H9 (cell line): Measurements from ENCODE around the gene SPECC1. TPM values are rescaled to one million over a fixed set of nuclear protein-coding genes. Genes with fewer than 3 reads are reported as not detected.

Experiments used
- DNase-seq: peaks from one replicate; pipeline ENCODE4 v3.0.0-alpha.2; 2017
- H2AFZ ChIP-seq: one replicate; pipeline ENCODE4 v1.6.1; 2013; ENCODE audit warnings: mild to moderate bottlenecking, low read length, control low read depth, moderate library complexity
- H2AK5ac ChIP-seq: 2 replicates; pipeline ENCODE4 v1.6.1; 2013; ENCODE audit warnings: low read length, control low read depth, mixed read lengths; ENCODE audit not compliant: insufficient read length
- H2BK120ac ChIP-seq: one replicate; pipeline ENCODE4 v1.6.1; 2013; ENCODE audit warnings: low read depth, mild to moderate bottlenecking, low read length, control low read depth, inconsistent platforms; ENCODE audit not compliant: poor library complexity, severe bottlenecking
- H2BK12ac ChIP-seq: 2 replicates; pipeline ENCODE4 v1.6.1; 2013; ENCODE audit warnings: low read length, control low read depth, mixed read lengths, low read depth; ENCODE audit not compliant: insufficient read length
- H2BK15ac ChIP-seq: 2 replicates; pipeline ENCODE4 v1.6.1; 2013; ENCODE audit warnings: low read depth, low read length, control low read depth
- H2BK20ac ChIP-seq: one replicate; pipeline ENCODE4 v1.6.1; 2013; ENCODE audit warnings: low read depth, mild to moderate bottlenecking, low read length, control low read depth, inconsistent platforms; ENCODE audit not compliant: poor library complexity, severe bottlenecking
- H2BK5ac ChIP-seq: 2 replicates; pipeline ENCODE4 v1.6.1; 2013; ENCODE audit warnings: low read length, control low read depth, mixed read lengths; ENCODE audit not compliant: insufficient read length
- H3K14ac ChIP-seq: 2 replicates; pipeline ENCODE4 v1.6.1; 2013; ENCODE audit warnings: low read length, control low read depth; ENCODE audit not compliant: insufficient read depth
- H3K18ac ChIP-seq: 2 replicates; pipeline ENCODE4 v1.6.1; 2013; ENCODE audit warnings: low read depth, mild to moderate bottlenecking, mixed read lengths, low read length, control low read depth; ENCODE audit not compliant: insufficient read length
- H3K23ac ChIP-seq: 2 replicates; pipeline ENCODE4 v1.6.1; 2013; ENCODE audit warnings: low read length, control low read depth, mixed read lengths, low read depth; ENCODE audit not compliant: insufficient read length
- H3K23me2 ChIP-seq: 2 replicates; pipeline ENCODE4 v1.6.1; 2013; ENCODE audit warnings: low read depth, mild to moderate bottlenecking, mixed read lengths, low read length, control low read depth; ENCODE audit not compliant: insufficient read length, poor library complexity, severe bottlenecking
- H3K27ac ChIP-seq: 2 replicates; pipeline ENCODE4 v1.5.1; 2013; ENCODE audit warnings: low read length, control low read depth, mixed read lengths, low read depth; ENCODE audit not compliant: insufficient read length
- H3K27me3 ChIP-seq: 2 replicates; pipeline ENCODE4 v1.6.1; 2013; ENCODE audit warnings: low read length, control low read depth, inconsistent platforms; ENCODE audit not compliant: insufficient read depth
- H3K4ac ChIP-seq: 2 replicates; pipeline ENCODE4 v1.6.1; 2013; ENCODE audit warnings: low read depth, mild to moderate bottlenecking, control low read depth, inconsistent platforms, low read length, moderate library complexity
- H3K4me1 ChIP-seq: 2 replicates; pipeline ENCODE4 v1.6.1; 2013; ENCODE audit warnings: low read length, control low read depth, inconsistent platforms; ENCODE audit not compliant: insufficient read depth
- H3K4me2 ChIP-seq: 2 replicates; pipeline ENCODE4 v1.6.1; 2013; ENCODE audit warnings: low read length, control low read depth, mixed read lengths; ENCODE audit not compliant: insufficient read length, insufficient read depth
- H3K56ac ChIP-seq: 2 replicates; pipeline ENCODE4 v1.6.1; 2013; ENCODE audit warnings: low read depth, mild to moderate bottlenecking, mixed read lengths, low read length, control low read depth; ENCODE audit not compliant: insufficient read length
- H3K79me1 ChIP-seq: 2 replicates; pipeline ENCODE4 v1.6.1; 2013; ENCODE audit warnings: low read depth, mild to moderate bottlenecking, moderate library complexity, low read length, control low read depth, inconsistent platforms; ENCODE audit not compliant: insufficient read depth, poor library complexity, severe bottlenecking
- H3K79me2 ChIP-seq: 2 replicates; pipeline ENCODE4 v1.6.1; 2013; ENCODE audit warnings: low read length, control low read depth, inconsistent platforms; ENCODE audit not compliant: insufficient read depth
- H3K9ac ChIP-seq: 2 replicates; pipeline ENCODE4 v1.6.1; 2013; ENCODE audit warnings: low read length, control low read depth, mixed read lengths; ENCODE audit not compliant: insufficient read length; ENCODE audit errors: extremely low read depth
- H3K9me3 ChIP-seq: one replicate; pipeline ENCODE4 v1.6.1; 2013; ENCODE audit warnings: low read depth, low read length, inconsistent platforms; ENCODE audit not compliant: control insufficient read depth
- H3T11ph ChIP-seq: one replicate; pipeline ENCODE4 v1.6.1; 2013; ENCODE audit warnings: mild to moderate bottlenecking, low read length, control low read depth, inconsistent platforms
- H4K20me1 ChIP-seq: one replicate; pipeline ENCODE4 v1.6.1; 2013; ENCODE audit not compliant: control insufficient read depth, insufficient read length, insufficient read depth
- H4K5ac ChIP-seq: 2 replicates; pipeline ENCODE4 v1.6.1; 2013; ENCODE audit warnings: low read depth, mild to moderate bottlenecking, mixed read lengths, low read length, control low read depth; ENCODE audit not compliant: insufficient read length
- H4K8ac ChIP-seq: replicated peaks from 2 replicates; pipeline ENCODE4 v1.6.1; 2013; ENCODE audit warnings: low read length, control low read depth, mixed read lengths, low read depth; ENCODE audit not compliant: insufficient read length
- H4K91ac ChIP-seq: 2 replicates; pipeline ENCODE4 v1.6.1; 2013; ENCODE audit warnings: low read depth, mild to moderate bottlenecking, moderate library complexity, mixed read lengths, low read length, control low read depth; ENCODE audit not compliant: insufficient read length
- H3K27ac Mint-ChIP-seq, 3 experiments: 2 replicates in 2 of 3; 3 replicates in 1 of 3; pipeline ENCODE4 v1.8.0; 2020 to 2021; ENCODE audit warnings: mixed read lengths in 3 of 3, mild to moderate bottlenecking in 1 of 3, moderate library complexity in 1 of 3
- H3K27me3 Mint-ChIP-seq: 2 replicates; pipeline ENCODE4 v1.8.0; 2021; ENCODE audit warnings: low read depth, mild to moderate bottlenecking, moderate library complexity, mixed read lengths
- H3K36me3 Mint-ChIP-seq, 3 experiments: 2 replicates in 2 of 3; 3 replicates in 1 of 3; pipeline ENCODE4 v1.8.0; 2020 to 2021; ENCODE audit warnings: low read depth in 3 of 3, mixed read lengths in 3 of 3; ENCODE audit not compliant: insufficient read depth in 1 of 3
- H3K4me1 Mint-ChIP-seq, 2 experiments: 2 replicates each; pipeline ENCODE4 v1.8.0; 2020; ENCODE audit warnings: mixed read lengths in 2 of 2
- H3K4me3 Mint-ChIP-seq, 2 experiments: 2 replicates in 1 of 2; 3 replicates in 1 of 2; pipeline ENCODE4 v1.8.0; 2020 to 2021; ENCODE audit warnings: mild to moderate bottlenecking in 2 of 2, mixed read lengths in 2 of 2, moderate library complexity in 1 of 2
- H3K9me3 Mint-ChIP-seq, 2 experiments: 2 replicates in 1 of 2; 3 replicates in 1 of 2; pipeline ENCODE4 v1.8.0; 2020; ENCODE audit warnings: mild to moderate bottlenecking in 2 of 2, mixed read lengths in 2 of 2, moderate library complexity in 1 of 2
- WGBS: extraction: QIAGEN DNeasy Blood & Tissue Kit; methylation state at CpG from one replicate; pipeline ENCODE4 v1.1.7; 2013; ENCODE audit warnings: missing lambda C conversion rate, low lambda C conversion rate, mixed read lengths; ENCODE audit not compliant: insufficient read length; ENCODE audit errors: extremely low coverage; 5-methylcytosine and 5-hydroxymethylcytosine counted together
- total RNA-seq: library from RNA; stranded (reverse); gene quantifications from 2 replicates; pipeline ENCODE4 v1.2.1, GENCODE V29; 2021
- TF ChIP-seq, protein P1 (sequence below): fragments of 200-600 bp; sonication (generic); conservative IDR thresholded peaks from 3 replicates; pipeline ENCODE4 v1.8.0; 2021; ENCODE audit warnings: antibody characterized with exemption, mild to moderate bottlenecking

Gene SPECC1
- total RNA-seq, 1 experiment from 2014 or later, result 65.7 TPM

- Histone ChIP-seq H3K9ac (no peak overlapping the region), H4K8ac (no peak overlapping the region), H2BK15ac (no peak overlapping the region), H2BK120ac (no peak overlapping the region), H3K27ac (no peak overlapping the region), H3K4me2 (no peak overlapping the region), H2AK5ac (no peak overlapping the region), H4K20me1 (no peaks in the 10 kb centered on the region), H3T11ph (no peak overlapping the region), H4K5ac (no peak overlapping the region), H2BK12ac (no peak overlapping the region), H2BK5ac (no peak overlapping the region), H4K91ac (no peak overlapping the region), H3K27me3 (no peaks in the 10 kb centered on the region), H3K18ac (no peak overlapping the region), H3K56ac (no peak overlapping the region), H3K4ac (no peak overlapping the region), H3K23me2 (no peaks in the 10 kb centered on the region), H3K79me1 (no peaks in the 10 kb centered on the region), H3K9me3 (no peaks in the 10 kb centered on the region), H2AFZ (no peak overlapping the region), H3K4me1 (no peaks in the 10 kb centered on the region), H3K79me2 (no peaks in the 10 kb centered on the region), H2BK20ac (no peak overlapping the region), H3K23ac (no peak overlapping the region), H3K14ac (no peak overlapping the region)
- Mint-ChIP-seq H3K27ac (no peak overlapping the region; a peak in 1 of 7 replicates), H3K36me3 (no peaks in the 10 kb centered on the region), H3K27me3 (no peaks in the 10 kb centered on the region), H3K9me3 (no peaks in the 10 kb centered on the region), H3K4me1 (peaks cover 20 to 22% of the 10 kb centered on the region in 2 experiments), H3K4me3 (no peak overlapping the region)
- no CpG with 5 or more reads among the region's 10 CpGs for WGBS
- TF ChIP-seq, protein P1, sequence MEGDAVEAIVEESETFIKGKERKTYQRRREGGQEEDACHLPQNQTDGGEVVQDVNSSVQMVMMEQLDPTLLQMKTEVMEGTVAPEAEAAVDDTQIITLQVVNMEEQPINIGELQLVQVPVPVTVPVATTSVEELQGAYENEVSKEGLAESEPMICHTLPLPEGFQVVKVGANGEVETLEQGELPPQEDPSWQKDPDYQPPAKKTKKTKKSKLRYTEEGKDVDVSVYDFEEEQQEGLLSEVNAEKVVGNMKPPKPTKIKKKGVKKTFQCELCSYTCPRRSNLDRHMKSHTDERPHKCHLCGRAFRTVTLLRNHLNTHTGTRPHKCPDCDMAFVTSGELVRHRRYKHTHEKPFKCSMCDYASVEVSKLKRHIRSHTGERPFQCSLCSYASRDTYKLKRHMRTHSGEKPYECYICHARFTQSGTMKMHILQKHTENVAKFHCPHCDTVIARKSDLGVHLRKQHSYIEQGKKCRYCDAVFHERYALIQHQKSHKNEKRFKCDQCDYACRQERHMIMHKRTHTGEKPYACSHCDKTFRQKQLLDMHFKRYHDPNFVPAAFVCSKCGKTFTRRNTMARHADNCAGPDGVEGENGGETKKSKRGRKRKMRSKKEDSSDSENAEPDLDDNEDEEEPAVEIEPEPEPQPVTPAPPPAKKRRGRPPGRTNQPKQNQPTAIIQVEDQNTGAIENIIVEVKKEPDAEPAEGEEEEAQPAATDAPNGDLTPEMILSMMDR, result no peak
- DNase-seq, result no peak
Measured at GRCh38 chr17:20080513-20080912, 71.4 kb downstream of the SPECC1 start.
